SKM-1 treated with dmso at 0.1 percent for 144 hours (cell line): ENCODE results near the gene NHSL2.
"Not testable (repeated sequence)": the region's sequence is repeated elsewhere in the genome, so short reads cannot be mapped to it uniquely, and the experiment has no call there.

ENCODE experiments used
- DNase-seq: peaks from one replicate; lab custom pipeline; 2025; ENCODE audit not compliant: unreplicated experiment; lab: John Stamatoyannopoulos, UW

The NHSL2 gene

GRCh38 chrX:71922686-71923085 is 12.0 kb downstream of the NHSL2 start:
- no peak for DNase-seq

GRCh38 chrX:71923516-71923915 is 12.9 kb downstream of the NHSL2 start:
- DNase-seq = no peak

GRCh38 chrX:71927040-71927439 is 16.4 kb downstream of the NHSL2 start:
- no peak for DNase-seq

GRCh38 chrX:71928856-71929255 is 18.2 kb downstream of the NHSL2 start:
- no peak for DNase-seq

GRCh38 chrX:71930298-71930697 is 19.7 kb downstream of the NHSL2 start:
- DNase-seq = no peak

GRCh38 chrX:71935476-71935875 is 24.8 kb downstream of the NHSL2 start:
- DNase-seq = no peak

GRCh38 chrX:71936632-71937031 is 26.0 kb downstream of the NHSL2 start:
- DNase-seq = no peak

- no peak for DNase-seq
These were observed 27.7 kb downstream of the NHSL2 start for GRCh38 chrX:71938371-71938770.

- DNase-seq = no peak
These were observed 30.5 kb downstream of the NHSL2 start for GRCh38 chrX:71941145-71941544.

GRCh38 chrX:71941776-71942175 is 31.1 kb downstream of the NHSL2 start:
- DNase-seq = no peak

- no peak for DNase-seq
These were observed 33.7 kb downstream of the NHSL2 start for GRCh38 chrX:71944369-71944768.

- DNase-seq = no peak
These were observed 34.7 kb downstream of the NHSL2 start for GRCh38 chrX:71945237-71945805.

GRCh38 chrX:71949363-71949762 is 38.7 kb downstream of the NHSL2 start:
- DNase-seq = no peak

- DNase-seq = no peak
These were observed 39.3 kb downstream of the NHSL2 start for GRCh38 chrX:71949844-71950445.

- no peak for DNase-seq
These were observed 42.7 kb downstream of the NHSL2 start for GRCh38 chrX:71953391-71953790.

- no peak for DNase-seq
These were observed 43.3 kb downstream of the NHSL2 start for GRCh38 chrX:71953946-71954345.

GRCh38 chrX:71954458-71954857 is 43.8 kb downstream of the NHSL2 start:
- DNase-seq = no peak

- no peak for DNase-seq
These were observed 45.0 kb downstream of the NHSL2 start for GRCh38 chrX:71955530-71956120.

GRCh38 chrX:71958281-71958675 is 47.6 kb downstream of the NHSL2 start:
- DNase-seq = no peak

- not testable (repeated sequence) for DNase-seq
These were observed 53.5 kb downstream of the NHSL2 start for GRCh38 chrX:71964184-71964583.

GRCh38 chrX:71974916-71975315 is 64.3 kb downstream of the NHSL2 start:
- DNase-seq = no peak

GRCh38 chrX:71976753-71977152 is 66.1 kb downstream of the NHSL2 start:
- no peak for DNase-seq

- no peak for DNase-seq
These were observed 67.5 kb downstream of the NHSL2 start for GRCh38 chrX:71978164-71978563.
